ENCODE measurements around the gene UCMA.

Gene UCMA

DNA sequence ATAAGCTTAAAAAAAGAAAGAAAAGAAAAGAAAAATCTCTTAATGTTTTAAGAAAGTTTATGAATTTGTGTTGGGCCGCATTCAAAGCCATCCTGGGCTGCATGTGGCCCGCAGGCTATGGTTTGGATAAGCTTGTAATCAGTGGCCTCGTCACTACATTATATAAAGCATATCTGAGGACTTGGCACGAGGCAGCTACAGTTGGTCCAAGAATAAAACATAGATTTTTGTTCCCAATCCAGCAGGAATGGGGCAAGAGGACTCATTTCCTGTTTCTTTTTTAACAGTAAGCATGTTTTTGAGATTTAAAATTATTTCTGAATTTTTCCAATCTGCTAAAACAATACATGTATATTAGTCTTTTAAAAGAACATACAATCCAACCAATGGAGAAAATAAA is 44.2 kb downstream of the UCMA start:
- in situ Hi-C loops (cut with HindIII; ENCODE audit: low sequenced_read_pairs), result no loop called here

DNA sequence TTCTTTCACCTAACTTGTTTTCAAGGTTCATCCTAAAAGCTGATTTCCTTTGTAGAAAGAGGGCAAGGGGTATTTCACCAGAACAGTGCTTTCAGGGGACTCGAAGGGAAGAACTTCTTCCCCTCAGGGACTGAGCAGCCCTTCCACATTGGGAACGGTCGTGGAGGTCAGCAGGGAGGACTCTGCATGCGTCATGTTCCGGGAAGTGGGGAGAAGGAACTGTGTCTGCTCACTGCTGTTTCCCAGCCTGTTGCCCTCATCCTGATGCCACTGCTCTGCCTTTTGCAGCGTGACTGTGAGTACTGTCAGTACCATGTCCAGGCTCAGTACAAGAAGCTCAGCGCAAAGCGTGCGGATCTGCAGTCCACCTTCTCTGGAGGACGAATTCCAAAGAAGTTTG is 45.6 kb downstream of the UCMA start:
- in situ Hi-C loops (cut with HindIII; ENCODE audit: low sequenced_read_pairs), result no loop called here

DNA sequence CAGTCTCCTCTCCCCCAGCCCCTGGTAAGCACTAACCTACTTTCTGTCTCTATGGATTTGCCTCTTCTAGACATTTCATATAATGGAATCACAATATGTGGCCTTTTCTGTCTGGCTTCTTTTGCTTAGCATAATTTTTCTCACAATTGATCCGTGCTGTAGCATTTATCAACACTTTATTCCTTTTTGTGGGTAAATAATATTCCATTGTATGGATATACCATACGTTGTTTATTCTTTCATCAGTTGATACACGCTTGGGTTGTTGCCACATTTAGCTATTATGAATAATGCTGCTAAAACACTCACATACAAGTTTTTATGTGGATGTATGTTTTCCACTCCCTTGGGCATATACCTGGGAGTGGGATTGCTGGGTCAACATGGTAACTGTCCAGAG is 47.0 kb downstream of the UCMA start:
- in situ Hi-C loops (cut with HindIII; ENCODE audit: low sequenced_read_pairs), result no loop called here

DNA sequence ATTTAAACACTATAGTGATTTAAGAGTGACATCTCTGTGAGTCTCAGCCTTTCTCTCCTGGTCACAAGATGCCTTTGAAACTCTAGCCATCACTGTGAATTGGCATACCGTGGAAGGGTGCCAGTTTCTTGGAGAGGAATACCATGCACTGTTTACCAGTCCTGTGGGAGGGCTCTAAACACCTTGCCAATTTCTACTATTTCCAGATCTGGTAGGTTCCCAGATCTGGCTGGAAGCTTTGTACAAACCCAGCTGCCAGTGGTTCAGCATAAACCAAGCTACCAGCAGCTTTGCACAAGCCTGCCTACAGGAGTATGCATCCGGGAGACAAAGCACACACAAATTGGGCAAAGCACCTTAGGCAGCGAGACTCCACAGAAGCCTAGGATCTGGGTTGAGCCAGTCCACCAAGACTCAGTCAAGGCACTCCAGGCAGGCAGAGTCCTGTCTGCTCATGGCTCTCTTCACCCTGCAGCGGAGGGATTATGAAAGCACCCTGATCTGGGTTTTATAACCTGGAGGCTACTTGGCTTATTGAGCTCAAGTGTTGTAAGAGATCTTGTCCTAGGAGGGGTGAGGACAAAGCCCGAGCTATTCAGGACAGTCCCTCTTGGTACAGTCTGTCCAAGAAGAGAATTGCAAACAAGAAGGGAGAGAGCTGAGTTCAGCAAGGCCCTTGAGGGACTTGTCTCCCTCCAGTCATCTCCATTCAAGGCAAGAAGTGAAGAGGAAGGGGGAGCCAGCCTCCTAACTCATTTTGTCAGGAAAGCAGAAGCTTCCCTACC is 49.3 kb downstream of the UCMA start:
- in situ Hi-C loops (cut with HindIII; ENCODE audit: low sequenced_read_pairs), result no loop called here

DNA sequence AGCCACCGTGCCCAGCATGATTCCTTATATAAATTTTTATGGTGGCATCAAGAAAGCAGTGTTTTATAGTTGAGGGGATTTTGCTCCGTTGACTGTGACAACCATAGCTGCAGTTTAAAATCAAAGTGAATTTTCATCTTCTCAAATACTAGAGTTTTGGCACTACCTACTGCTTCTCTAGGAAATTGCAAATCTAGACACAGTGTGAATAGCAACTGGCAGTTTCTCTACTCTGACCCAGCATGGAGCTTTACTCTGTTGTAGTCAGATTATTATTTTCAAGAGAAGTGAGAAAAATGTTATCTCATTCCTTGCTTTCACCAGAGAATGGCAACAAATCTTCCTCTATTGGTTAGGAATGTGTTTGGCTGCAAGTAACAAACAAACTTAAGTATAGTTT is 49.9 kb downstream of the UCMA start:
- in situ Hi-C loops (cut with HindIII; ENCODE audit: low sequenced_read_pairs), result no loop called here

DNA sequence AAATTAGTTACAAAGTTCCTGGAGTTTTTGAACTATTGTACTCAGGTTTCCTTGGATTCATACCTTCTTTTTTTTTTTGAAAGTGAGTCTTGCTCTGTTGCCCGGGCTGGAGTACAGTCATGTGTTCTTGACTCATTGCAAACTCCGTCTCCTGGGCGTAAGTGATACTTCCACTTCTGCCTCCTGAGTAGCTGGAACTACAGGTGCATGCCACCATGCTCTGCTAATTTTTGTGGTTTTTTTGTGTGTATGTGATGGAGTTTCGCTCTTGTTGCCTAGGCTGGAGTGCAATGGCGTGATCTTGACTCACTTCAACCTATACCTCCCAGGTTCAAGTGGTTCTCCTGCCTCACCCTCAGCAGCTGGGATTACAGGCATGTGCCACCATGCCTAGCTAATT is 50.5 kb downstream of the UCMA start:
- in situ Hi-C loops (cut with HindIII; ENCODE audit: low sequenced_read_pairs), result no loop called here

DNA sequence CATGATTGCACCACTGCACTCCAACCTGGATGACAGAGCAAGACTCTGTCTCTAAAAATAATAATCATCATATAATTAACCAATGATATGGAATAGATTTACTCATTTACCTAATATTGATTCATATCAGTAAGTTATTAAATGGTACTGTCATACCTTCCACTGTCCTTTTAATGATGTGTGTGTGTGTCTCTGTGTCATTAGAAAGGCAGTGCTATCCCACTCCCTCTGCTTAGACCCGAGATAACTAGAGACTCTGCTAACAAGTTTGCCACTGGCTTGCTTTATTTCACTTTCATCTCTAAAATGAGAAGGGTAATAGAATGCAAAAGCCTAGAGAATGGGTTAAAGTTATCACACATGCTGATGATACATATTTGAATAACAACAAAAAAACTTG is 51.8 kb downstream of the UCMA start:
- in situ Hi-C loops (cut with HindIII; ENCODE audit: low sequenced_read_pairs), result no loop called here

DNA sequence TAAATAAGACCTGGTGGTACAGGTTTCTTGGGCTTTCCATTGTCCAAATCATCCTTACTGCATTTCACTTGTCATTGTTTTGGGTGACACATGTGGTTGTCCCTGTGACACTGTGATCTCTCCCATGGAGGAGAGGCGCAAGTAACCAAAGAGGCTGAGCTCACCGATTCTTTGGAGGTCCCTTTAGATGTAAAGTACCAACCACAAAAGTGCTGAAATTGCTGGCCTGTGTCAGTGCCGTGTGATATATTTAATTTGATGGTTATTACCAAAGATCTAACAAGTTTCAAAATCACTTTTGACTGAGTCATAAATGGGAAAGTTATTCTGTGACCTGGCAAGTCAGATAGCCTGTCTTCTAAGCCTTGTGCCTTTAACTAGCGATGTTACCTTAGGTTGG is 53.4 kb downstream of the UCMA start:
- in situ Hi-C loops (cut with HindIII; ENCODE audit: low sequenced_read_pairs), result no loop called here

DNA sequence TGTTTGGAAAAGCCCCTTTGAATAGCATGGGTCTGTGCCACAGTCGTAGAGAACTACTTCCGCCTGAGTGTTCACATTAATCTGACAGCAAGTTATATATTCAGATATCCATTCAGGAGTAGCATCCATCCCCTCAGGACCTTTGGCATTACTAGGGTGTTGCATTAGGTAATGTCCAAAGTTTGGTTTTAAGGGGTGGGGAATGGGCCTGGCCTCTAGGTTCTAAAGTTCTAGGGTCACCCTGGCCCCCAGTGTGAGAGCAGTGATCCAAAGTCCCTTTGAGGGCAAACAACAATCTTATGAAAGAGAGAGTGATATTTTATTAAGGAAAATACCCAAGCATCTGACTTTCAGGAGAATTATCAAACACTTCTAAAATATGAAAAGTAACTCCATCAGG is 60.6 kb downstream of the UCMA start:
- in situ Hi-C loops (cut with HindIII; ENCODE audit: low sequenced_read_pairs), result no loop called here
